ENCODE data around the gene MCRIP2. TPM values are rescaled to one million over a fixed set of nuclear protein-coding genes. Genes with fewer than 3 reads are reported as not detected.

The MCRIP2 gene
- total RNA-seq, 1 experiment from 2014 or later: 3.0 TPM

DNA sequence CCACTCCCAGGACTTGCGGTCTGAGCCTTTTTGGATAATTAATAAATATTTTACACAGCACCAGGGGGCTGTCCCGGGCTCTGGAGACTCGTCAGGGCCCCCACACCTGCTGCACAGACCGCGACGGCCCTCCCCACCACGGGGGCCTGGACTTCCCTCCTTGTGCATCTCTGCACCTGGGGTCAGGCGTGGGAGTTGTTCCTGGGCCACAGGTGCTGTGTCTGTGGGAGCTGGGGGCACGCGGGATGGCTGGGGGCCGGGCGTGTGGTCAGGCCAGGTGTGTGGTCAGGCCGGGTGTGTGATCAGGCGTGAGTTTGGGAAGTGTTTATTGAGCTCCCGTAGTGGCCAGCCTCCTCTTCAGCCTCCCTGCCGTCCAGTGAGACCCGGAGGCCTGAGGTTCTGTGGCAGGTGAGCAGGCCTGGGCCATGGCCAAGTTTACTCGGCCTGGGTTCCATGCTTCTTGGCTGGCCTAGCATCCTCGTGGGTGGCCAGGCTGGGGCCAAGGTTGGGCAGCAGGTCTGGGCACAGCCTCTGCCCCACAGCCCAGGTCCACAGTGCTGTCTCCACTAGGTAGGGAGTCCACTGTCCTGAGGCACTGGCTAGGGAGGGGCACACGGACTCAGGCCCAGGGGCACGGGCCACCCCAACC is 36.7 kb downstream of the MCRIP2 start:
- Histone ChIP-seq H3K36me3 (peaks cover 43% of the 10 kb centered on the region), H3K4me3 (no peak overlapping the region), H3K27ac (no peak overlapping the region), H3K4me1 (replicated peaks) (peaks cover 33% of the 10 kb centered on the region), H3K27me3 (replicated peaks) (no peaks in the 10 kb centered on the region), H3K9me3 (replicated peaks) (peaks cover 5% of the 10 kb centered on the region)
- no peak for DNase-seq (ENCODE audit: low read depth in 1 of 2, low spot score in 2 of 2)

DNA sequence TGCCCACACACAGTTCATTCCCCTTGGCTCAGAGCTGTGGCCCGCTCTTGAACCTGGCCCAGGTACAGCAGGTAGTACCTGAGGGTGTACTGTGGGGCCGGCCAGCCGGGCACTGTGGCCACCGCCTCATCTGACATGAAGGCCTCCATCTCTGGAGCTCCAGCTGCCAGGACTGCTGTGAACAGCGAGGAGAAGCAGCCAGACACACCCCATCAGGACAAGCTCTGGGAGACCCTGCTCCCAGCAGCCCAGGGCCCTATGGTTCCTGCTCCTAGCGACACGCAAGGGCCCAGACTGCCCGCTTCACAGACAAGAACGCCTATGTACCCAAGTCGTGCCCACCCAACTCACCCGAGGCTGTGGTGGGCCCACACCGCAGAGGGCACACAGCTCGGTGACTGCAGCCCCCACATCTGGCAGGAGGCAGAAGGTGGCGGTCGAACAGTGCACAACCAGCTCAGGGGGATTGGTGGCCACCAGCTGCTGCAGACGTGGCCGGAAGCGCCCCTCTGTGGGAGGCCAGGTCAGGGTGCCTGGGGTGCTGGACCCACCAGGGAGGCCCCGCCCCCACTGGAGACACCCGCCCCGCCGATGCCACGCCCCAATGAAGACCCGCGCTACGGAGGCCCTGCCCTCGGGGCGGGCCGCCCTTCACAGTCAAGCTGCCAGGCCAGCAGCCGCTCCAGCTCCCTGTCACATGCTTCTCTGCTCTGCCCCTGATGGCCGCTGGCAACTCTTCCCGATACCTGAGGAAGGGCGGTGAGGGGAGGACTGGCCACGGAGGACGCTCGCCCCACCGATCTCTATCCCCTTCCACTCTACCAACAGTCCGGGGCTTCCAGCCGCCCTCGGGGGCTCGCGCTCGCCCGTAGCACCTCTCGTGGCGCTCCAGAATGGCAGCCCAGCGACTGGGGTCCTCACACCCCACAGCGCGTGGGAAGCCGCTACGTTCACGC is 37.5 kb downstream of the MCRIP2 start:
- H3K9me3 ChIP-seq (replicated peaks): peaks cover 5% of the 10 kb centered on the region
- peak; percentile 70 to 79 for DNase-seq (ENCODE audit: low read depth in 1 of 2, low spot score in 2 of 2)

DNA sequence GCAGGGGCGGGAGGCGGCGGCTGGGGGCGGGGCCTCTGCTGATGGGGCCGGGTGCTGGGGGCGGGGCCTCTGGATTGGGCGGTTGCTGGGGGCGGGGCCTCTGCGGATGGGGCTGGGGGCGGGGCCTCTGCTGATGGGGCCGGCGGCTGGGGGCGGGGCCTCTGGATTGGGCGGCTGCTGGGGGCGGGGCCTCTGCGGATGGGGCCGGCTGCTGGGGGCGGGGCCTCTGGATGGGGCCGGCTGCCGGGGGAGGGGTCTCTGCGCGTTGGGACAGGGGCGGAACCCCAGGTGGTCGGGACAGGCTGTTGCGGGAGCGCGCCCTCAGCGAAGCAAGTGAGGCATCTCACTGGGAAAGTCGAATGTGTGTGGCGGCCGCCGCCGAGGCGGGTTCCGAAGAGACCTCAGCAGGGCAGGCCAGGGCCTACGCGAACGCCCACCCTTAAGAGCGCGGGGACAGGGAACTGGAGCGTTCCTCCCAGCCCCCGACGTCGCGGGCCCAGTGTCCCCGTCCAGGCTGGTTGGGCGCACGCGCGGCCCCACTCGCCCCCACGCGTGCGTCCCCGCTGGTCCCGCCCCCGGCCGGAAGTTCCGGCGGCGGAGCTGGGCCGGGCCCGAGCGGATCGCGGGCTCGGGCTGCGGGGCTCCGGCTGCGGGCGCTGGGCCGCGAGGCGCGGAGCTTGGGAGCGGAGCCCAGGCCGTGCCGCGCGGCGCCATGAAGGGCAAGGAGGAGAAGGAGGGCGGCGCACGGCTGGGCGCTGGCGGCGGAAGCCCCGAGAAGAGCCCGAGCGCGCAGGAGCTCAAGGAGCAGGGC is 38.4 kb downstream of the MCRIP2 start, which contains the start of gene STUB1:
Gene STUB1 (plus strand): TSS at position 597 of the 811 bp plus-strand sequence. CDS start 116 bp downstream, at position 713.
- Histone ChIP-seq H3K27me3 (replicated peaks) (no peaks in the 10 kb centered on the region), H3K36me3 (peaks cover 47% of the 10 kb centered on the region), H3K9me3 (replicated peaks) (peaks cover 5% of the 10 kb centered on the region), H3K4me1 (replicated peaks) (peaks cover 46% of the 10 kb centered on the region), H3K27ac (peak within 1 kb of the TSS; percentile 70), H3K4me3 (peak within 1 kb of the TSS; percentile 99)
- DNase-seq (ENCODE audit: low read depth in 1 of 2, low spot score in 2 of 2): peak; percentile 90

More for the DNA sequence above, 37.5 kb downstream of the MCRIP2 start:
- Histone ChIP-seq H3K36me3 (peaks cover 43% of the 10 kb centered on the region), H3K4me1 (replicated peaks) (peaks cover 41% of the 10 kb centered on the region), H3K4me3 (peak overlapping the region; percentile 37), H3K27ac (no peak overlapping the region), H3K27me3 (replicated peaks) (no peaks in the 10 kb centered on the region)

DNA sequence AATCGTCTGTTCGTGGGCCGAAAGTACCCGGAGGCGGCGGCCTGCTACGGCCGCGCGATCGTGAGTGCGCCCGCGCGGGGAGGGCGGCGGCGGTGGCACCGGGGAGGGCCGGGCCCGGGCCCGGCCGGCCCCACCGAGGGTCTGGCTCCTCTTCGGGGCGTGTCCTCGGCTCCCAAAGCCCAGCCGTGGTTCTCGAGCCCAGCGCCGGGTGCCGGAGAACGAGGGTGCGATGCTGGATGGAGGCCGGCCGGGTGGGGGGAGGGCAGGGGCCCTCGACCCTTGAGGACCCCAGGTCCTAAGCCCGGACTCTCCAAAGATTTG is 39.0 kb downstream of the MCRIP2 start:
- Histone ChIP-seq H3K9me3 (replicated peaks) (peaks cover 5% of the 10 kb centered on the region), H3K4me1 (replicated peaks) (peaks cover 43% of the 10 kb centered on the region), H3K4me3 (peak overlapping the region; percentile 99), H3K27ac (peak overlapping the region; percentile 70), H3K36me3 (peaks cover 53% of the 10 kb centered on the region), H3K27me3 (replicated peaks) (no peaks in the 10 kb centered on the region)
- DNase-seq (ENCODE audit: low read depth in 1 of 2, low spot score in 2 of 2): no peak

DNA sequence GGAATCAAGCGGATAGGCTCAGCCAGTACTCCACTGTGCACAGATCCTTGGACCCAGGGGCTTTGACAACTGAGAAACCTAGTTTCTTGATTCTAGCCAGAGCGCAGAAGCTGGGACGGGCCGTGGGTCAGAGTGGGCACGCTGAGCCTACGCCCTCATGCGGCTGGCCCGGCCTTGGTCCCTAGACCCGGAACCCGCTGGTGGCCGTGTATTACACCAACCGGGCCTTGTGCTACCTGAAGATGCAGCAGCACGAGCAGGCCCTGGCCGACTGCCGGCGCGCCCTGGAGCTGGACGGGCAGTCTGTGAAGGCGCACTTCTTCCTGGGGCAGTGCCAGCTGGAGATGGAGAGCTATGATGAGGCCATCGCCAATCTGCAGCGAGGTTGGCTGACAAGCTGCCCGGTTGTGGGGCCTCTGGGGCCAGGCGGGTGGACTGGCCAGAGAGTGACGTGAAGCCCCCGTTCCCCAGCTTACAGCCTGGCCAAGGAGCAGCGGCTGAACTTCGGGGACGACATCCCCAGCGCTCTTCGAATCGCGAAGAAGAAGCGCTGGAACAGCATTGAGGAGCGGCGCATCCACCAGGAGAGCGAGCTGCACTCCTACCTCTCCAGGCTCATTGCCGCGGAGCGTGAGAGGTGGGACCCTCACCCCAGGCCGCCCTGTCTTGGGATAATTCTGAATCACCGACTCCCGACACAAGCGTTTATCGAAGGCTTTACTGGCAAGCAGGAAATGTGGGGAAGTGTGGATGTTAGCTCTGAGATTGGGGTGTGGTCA is 39.5 kb downstream of the MCRIP2 start:
- H3K9me3 ChIP-seq (replicated peaks): peaks cover 5% of the 10 kb centered on the region
- no peak overlapping the region for H3K27ac ChIP-seq
- DNase-seq (ENCODE audit: low read depth in 1 of 2, low spot score in 2 of 2): peak; percentile 53 to 69
- H3K36me3 ChIP-seq: peaks cover 58% of the 10 kb centered on the region
- peaks cover 43% of the 10 kb centered on the region for H3K4me1 ChIP-seq (replicated peaks)
- H3K27me3 ChIP-seq (replicated peaks): no peaks in the 10 kb centered on the region
- H3K4me3 ChIP-seq: peak overlapping the region; percentile 99

DNA sequence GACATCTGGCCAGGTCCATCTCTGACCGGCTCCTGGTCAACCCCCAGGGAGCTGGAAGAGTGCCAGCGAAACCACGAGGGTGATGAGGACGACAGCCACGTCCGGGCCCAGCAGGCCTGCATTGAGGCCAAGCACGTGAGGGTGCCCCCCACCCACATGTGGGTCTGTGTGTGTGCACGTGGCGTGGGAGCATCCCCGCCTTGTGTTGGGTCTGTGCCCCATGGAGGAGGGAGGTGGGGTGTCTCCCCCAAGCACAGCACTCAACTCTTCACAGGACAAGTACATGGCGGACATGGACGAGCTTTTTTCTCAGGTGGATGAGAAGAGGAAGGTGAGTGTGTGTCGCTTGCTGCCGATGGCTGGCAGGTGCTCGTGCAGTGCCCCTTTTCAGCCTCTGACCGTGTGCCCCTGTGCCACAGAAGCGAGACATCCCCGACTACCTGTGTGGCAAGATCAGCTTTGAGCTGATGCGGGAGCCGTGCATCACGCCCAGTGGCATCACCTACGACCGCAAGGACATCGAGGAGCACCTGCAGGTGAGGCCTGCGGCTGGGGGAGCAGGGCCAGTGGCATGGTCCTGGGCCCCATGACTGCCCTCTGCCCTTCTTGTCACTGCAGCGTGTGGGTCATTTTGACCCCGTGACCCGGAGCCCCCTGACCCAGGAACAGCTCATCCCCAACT is 40.3 kb downstream of the MCRIP2 start:
- Histone ChIP-seq H3K9me3 (replicated peaks) (peaks cover 5% of the 10 kb centered on the region), H3K4me1 (replicated peaks) (peaks cover 43% of the 10 kb centered on the region), H3K27me3 (replicated peaks) (no peaks in the 10 kb centered on the region), H3K36me3 (peaks cover 66% of the 10 kb centered on the region), H3K4me3 (no peak overlapping the region), H3K27ac (no peak overlapping the region)
- DNase-seq (ENCODE audit: low read depth in 1 of 2, low spot score in 2 of 2): no peak

DNA sequence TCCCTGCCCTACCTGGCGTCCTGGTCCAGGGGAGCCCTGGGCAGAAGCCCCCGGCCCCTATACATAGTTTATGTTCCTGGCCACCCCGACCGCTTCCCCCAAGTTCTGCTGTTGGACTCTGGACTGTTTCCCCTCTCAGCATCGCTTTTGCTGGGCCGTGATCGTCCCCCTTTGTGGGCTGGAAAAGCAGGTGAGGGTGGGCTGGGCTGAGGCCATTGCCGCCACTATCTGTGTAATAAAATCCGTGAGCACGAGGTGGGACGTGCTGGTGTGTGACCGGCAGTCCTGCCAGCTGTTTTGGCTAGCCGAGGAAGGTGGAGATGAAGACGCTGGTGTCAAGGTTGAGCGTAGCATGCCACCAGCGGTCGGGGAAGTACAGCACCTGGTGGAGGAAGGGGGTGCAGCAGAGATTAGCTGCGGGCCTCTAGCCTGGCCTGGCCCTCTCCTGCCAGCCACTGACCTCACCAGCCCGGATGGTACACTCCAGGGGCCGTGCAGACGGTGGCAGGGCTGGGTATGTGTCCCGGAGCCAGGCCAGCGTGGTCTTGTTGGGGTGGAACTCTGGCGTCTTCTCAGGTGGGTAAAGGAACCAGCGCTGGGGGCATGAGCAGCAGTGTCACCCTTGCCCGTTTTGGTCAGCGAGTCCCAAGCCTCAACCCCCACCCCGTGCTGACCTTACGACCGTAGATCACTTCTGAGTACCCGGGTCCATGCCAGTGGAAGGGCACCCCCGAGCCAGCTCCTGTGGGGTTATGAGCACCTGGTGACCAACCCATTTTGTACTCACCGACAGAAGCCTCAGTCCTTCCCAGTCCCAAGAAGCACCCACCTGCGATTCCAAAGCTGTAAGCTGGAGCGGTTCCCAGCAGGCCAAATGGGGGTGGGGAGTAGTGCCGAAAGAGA is 41.1 kb downstream of the MCRIP2 start:
- no peak for DNase-seq (ENCODE audit: low read depth in 1 of 2, low spot score in 2 of 2)
- peaks cover 74% of the 10 kb centered on the region for H3K36me3 ChIP-seq
- no peak overlapping the region for H3K4me3 ChIP-seq
- H3K27me3 ChIP-seq (replicated peaks): no peaks in the 10 kb centered on the region
- peaks cover 43% of the 10 kb centered on the region for H3K4me1 ChIP-seq (replicated peaks)
- peaks cover 5% of the 10 kb centered on the region for H3K9me3 ChIP-seq (replicated peaks)
- H3K27ac ChIP-seq: no peak overlapping the region

DNA sequence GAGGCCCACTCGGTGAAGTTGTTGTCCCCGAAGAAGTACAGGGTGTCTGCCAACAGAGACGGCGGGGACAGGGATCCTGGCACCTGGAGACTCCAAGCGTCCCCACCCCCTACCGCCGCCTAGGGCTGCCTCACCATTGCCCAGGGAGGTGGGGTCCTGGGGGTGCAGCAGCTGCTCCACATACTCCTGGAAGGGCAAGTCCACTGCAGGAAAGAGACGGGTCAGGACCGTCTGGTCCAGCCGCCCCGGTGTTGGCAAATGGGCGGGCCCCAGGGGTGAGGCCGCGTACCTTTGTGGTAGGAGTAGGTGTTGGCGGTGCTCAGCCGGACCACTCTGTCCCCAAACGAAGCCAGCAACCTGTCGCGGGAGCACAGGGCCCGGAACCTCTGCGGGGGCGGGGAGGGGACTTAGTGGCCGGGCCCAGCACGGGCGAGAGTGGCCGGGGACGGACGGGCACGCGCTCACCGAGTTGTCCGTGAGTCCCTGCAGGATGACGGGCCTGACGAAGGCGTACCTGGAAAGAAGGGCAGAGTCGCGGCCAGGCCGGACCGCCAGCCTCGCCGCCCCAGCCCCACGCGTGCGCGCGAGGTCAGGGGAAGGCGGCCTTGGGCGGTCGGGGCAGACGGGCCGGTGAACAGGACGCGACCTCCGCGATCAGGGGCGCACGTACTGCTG is 41.9 kb downstream of the MCRIP2 start:
- Histone ChIP-seq H3K4me1 (replicated peaks) (peaks cover 43% of the 10 kb centered on the region), H3K9me3 (replicated peaks) (peaks cover 5% of the 10 kb centered on the region), H3K27me3 (replicated peaks) (no peaks in the 10 kb centered on the region), H3K27ac (peak overlapping the region; percentile 29; the same call in 1 of the 2 replicates), H3K36me3 (peaks cover 78% of the 10 kb centered on the region), H3K4me3 (peak overlapping the region; percentile 50)
- no peak for DNase-seq (ENCODE audit: low read depth in 1 of 2, low spot score in 2 of 2)

DNA sequence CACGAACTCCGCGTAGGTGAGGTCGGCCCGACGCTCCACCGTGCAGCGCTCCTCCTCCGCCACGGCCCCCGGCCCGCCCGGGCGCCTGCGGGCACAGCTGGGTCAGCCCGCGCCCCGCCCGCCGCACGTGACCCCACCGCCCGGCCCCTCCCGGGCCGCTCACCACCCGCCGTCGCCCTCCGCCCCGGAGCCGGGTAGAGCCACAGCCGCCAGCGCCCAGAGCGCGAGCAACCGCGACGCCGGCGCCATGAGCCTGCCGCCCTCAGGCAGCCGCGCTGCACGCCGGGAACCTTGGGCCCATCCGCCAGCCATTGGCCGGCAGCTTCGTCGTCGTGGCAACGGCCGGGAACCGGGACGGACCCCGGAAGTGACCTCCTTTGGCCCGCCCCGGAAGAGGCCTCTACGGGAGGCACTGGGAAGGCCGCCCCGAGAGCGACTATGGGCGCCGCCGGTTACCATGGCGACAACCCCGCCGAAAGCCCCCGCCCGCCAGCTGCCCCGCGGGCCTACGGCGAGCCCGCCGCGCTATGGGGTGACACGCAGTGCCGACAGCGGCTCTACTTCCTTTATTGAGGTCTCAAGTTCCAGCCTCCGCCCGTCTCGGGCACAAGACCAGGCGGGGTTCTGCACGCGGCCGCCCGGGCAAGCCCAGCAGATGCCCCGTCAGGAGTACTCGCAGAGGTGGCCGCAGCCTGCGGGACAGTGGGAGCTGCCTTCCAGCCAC is 42.6 kb downstream of the MCRIP2 start, which contains the start of gene JMJD8:
Gene JMJD8 (minus strand): TSS at position 264 of the 724 bp plus-strand sequence. CDS start 15 bp downstream, at position 249.
- H3K36me3 ChIP-seq: peaks cover 78% of the 10 kb centered on the region
- H3K4me1 ChIP-seq (replicated peaks): peaks cover 44% of the 10 kb centered on the region
- H3K4me3 ChIP-seq: peak within 1 kb of the TSS; percentile 50
- peak within 1 kb of the TSS; percentile 29; the same call in 1 of the 2 replicates for H3K27ac ChIP-seq
- no peaks in the 10 kb centered on the region for H3K27me3 ChIP-seq (replicated peaks)
- DNase-seq (ENCODE audit: low read depth in 1 of 2, low spot score in 2 of 2): peak; percentile 77 to 94
- H3K9me3 ChIP-seq (replicated peaks): peaks cover 5% of the 10 kb centered on the region

DNA sequence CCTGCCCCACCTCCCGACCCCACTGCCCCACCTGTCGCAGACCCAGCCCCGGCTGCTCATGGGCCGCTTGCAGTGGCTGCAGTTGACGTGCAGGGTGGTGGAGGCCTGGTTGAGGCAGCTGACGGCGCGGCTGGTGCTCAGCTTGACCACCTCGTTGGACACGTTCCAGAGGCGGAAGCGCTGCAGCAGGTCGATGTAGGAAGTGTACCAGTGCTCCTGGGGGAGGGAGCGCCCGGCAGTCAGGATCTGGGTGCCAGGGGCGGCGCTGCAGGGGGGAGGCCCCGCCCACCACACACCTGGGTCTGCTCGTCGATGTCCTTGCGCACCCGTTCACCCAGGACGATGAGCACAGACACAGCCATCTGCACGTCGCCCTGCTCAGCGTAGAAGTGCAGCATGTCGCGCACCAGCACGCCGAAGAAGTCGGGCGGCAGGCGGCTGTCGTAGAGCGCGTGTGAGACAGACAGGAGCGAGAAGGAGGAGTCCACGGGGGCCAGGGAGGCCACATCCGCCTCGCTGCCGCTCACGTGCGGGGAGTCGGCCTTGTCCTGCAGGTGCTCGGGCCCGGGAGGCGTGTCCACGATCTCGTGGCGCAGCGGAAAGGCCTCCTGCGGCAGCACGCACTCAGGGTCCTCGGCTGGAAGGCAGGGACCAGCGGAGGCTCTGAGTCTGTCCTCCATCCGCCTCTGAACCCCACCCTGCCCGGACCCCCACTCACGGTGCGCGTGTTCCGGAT is 43.5 kb downstream of the MCRIP2 start:
- Histone ChIP-seq H3K9me3 (replicated peaks) (peaks cover 4% of the 10 kb centered on the region), H3K27me3 (replicated peaks) (no peaks in the 10 kb centered on the region), H3K4me1 (replicated peaks) (peaks cover 43% of the 10 kb centered on the region), H3K4me3 (no peak overlapping the region), H3K36me3 (peaks cover 76% of the 10 kb centered on the region), H3K27ac (no peak overlapping the region)
- no peak for DNase-seq (ENCODE audit: low read depth in 1 of 2, low spot score in 2 of 2)
